ENCODE results near the gene XYLT1.

GRCh38 chr16:17364319-17365210 lies 106.2 kb downstream of the XYLT1 start:
- no peak for TF ChIP-seq CTCF (IDR thresholded peaks at IDR 0.05)
- no peak for TF ChIP-seq POLR2A (IDR thresholded peaks at IDR 0.05)
- peak; percentile 53 for TF ChIP-seq POLR2AphosphoS5 (IDR thresholded peaks at IDR 0.05)
